Vagina (tissue), 2 donors: ENCODE data around the gene MTMR6.

Experiments
- POLR2A ChIP-seq, 2 donors: fragments of 450-650 bp; IDR thresholded peaks; one replicate each; pipeline ENCODE4 v1.6.1; 2017; ENCODE audit warnings: antibody characterized with exemption in 2 of 2, mild to moderate bottlenecking in 2 of 2, moderate library complexity in 2 of 2
- TF ChIP-seq, protein P1 (sequence below), 3 experiments: fragments of 450-650 bp in 2 of 3; fragments of 200-600 bp in 1 of 3; sonication (generic) in 1 of 3; IDR thresholded peaks; one replicate each; pipeline ENCODE4 v1.5.1; 2017 to 2019; ENCODE audit warnings: antibody characterized with exemption in 3 of 3, mild to moderate bottlenecking in 2 of 3, moderate library complexity in 2 of 3

DNA sequence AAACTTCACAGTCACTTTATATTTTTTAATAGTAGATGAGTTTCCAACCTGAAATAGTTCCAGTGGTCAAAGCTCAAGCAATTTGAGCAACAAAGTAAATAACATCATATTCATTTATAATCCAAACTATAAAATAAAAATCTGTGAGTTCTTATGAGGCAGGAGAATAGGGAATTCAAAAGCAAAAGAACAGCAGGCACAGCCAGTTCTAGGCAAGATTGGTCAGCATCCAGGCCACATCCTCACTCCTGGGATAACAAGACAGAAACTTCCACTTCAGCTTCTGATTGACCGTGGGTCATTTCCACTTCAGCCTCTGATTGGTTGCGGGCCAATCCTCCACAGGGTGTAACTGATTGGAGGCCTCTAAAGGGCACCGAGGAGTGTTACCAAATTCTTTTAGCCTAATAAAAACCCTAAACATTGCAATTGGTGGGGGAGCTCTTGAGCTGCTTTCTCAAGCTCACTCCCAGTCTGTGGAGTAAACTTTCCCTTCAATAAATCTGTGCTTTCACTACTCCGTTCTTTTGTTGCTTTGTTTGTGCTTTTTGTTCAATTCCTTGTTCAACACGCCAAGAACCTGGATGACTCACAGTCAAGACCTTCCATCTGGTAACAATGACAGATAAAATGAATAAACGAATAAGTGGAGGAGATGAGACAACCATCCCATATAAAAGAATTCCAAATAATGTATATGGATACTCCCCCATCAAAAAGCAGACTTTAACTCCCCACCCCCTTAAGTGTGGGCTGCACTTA is 72.6 kb downstream of the MTMR6 start:
- TF ChIP-seq, protein P1, sequence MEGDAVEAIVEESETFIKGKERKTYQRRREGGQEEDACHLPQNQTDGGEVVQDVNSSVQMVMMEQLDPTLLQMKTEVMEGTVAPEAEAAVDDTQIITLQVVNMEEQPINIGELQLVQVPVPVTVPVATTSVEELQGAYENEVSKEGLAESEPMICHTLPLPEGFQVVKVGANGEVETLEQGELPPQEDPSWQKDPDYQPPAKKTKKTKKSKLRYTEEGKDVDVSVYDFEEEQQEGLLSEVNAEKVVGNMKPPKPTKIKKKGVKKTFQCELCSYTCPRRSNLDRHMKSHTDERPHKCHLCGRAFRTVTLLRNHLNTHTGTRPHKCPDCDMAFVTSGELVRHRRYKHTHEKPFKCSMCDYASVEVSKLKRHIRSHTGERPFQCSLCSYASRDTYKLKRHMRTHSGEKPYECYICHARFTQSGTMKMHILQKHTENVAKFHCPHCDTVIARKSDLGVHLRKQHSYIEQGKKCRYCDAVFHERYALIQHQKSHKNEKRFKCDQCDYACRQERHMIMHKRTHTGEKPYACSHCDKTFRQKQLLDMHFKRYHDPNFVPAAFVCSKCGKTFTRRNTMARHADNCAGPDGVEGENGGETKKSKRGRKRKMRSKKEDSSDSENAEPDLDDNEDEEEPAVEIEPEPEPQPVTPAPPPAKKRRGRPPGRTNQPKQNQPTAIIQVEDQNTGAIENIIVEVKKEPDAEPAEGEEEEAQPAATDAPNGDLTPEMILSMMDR (IDR thresholded peaks at IDR 0.05), result no peak
- no peak for TF ChIP-seq POLR2A (IDR thresholded peaks at IDR 0.05)
